IMR-90 (cell line): Measurements from ENCODE around the gene ATXN1. TPM values are rescaled to one million over a fixed set of nuclear protein-coding genes. Genes with fewer than 3 reads are reported as not detected.

Experiments used
- ATAC-seq: fragments of 200-7000 bp; cut with Tn5 transposase; 2 replicates; pipeline ENCODE4 v1.9.1; 2020; ENCODE audit warnings: low read depth, mild to moderate bottlenecking, moderate library complexity
- BruUV-seq: library from RNA; stranded (reverse); fragments of 400-500 nt; replicated peaks from 2 replicates; lab custom pipeline; 2021; lab: Mats Ljungman, UMichigan
- CTCF ChIA-PET: fragments of 300-600 bp; formaldehyde crosslinking; extraction: SDS; loops from one replicate; lab custom pipeline; 2021; ENCODE audit warnings: antibody characterized with exemption; lab: Yijun Ruan, JAX
- POLR2A ChIA-PET: fragments of 300-600 bp; sonication (Branson Sonifier 250); formaldehyde crosslinking; loops from one replicate; lab custom pipeline; 2022; ENCODE audit warnings: antibody characterized with exemption; ENCODE audit not compliant: unreplicated experiment; lab: Charles Lee
- DNase-seq: peaks from one replicate; pipeline ENCODE4 v3.0.0; 2013
- H2AFZ ChIP-seq: replicated peaks from 2 replicates; pipeline ENCODE3; 2013; ENCODE audit warnings: low read length, mild to moderate bottlenecking; ENCODE audit not compliant: poor library complexity
- H2AK5ac ChIP-seq: 2 replicates; pipeline ENCODE4 v1.6.1; 2013; ENCODE audit warnings: low read depth, low read length, inconsistent platforms
- H2AK9ac ChIP-seq: replicated peaks from 2 replicates; pipeline ENCODE3; 2013; ENCODE audit warnings: mild to moderate bottlenecking, low read depth, low read length, moderate library complexity; ENCODE audit not compliant: poor library complexity
- H2BK120ac ChIP-seq: 2 replicates; pipeline ENCODE4 v1.6.1; 2013; ENCODE audit warnings: low read depth, low read length, inconsistent platforms
- H2BK15ac ChIP-seq: 3 replicates; pipeline ENCODE4 v1.6.1; 2013; ENCODE audit warnings: low read depth, low read length, inconsistent platforms
- H2BK20ac ChIP-seq: 2 replicates; pipeline ENCODE4 v1.6.1; 2013; ENCODE audit warnings: low read depth, mild to moderate bottlenecking, inconsistent platforms, low read length, moderate library complexity
- H2BK5ac ChIP-seq: 2 replicates; pipeline ENCODE4 v1.6.1; 2013; ENCODE audit warnings: mild to moderate bottlenecking, low read depth, low read length, inconsistent platforms; ENCODE audit not compliant: poor library complexity, severe bottlenecking
- H3K14ac ChIP-seq: replicated peaks from 2 replicates; pipeline ENCODE4 v1.6.1; 2013; ENCODE audit warnings: low read depth, low read length, inconsistent platforms
- H3K18ac ChIP-seq: 2 replicates; pipeline ENCODE4 v1.6.1; 2013; ENCODE audit warnings: low read depth, low read length, control low read depth
- H3K23ac ChIP-seq: 2 replicates; pipeline ENCODE4 v1.6.1; 2013; ENCODE audit warnings: low read depth, low read length, inconsistent platforms
- H3K27ac ChIP-seq: 2 replicates; pipeline ENCODE4 v1.5.1; 2013; ENCODE audit warnings: mild to moderate bottlenecking, control low read depth, low read length; ENCODE audit not compliant: insufficient read depth
- H3K27me3 ChIP-seq: 2 replicates; pipeline ENCODE4 v1.6.1; 2013; ENCODE audit warnings: low read length; ENCODE audit not compliant: control insufficient read depth, insufficient read depth
- H3K36me3 ChIP-seq: 2 replicates; pipeline ENCODE4 v1.6.1; 2013; ENCODE audit warnings: low read length, mixed read lengths; ENCODE audit not compliant: control insufficient read depth, insufficient read depth
- H3K4ac ChIP-seq: 2 replicates; pipeline ENCODE4 v1.6.1; 2013; ENCODE audit warnings: low read depth, low read length, inconsistent platforms
- H3K4me1 ChIP-seq: 2 replicates; pipeline ENCODE4 v1.6.1; 2013; ENCODE audit warnings: low read length, mixed read lengths; ENCODE audit not compliant: control insufficient read depth, insufficient read depth
- H3K4me2 ChIP-seq: 2 replicates; pipeline ENCODE4 v1.6.1; 2013; ENCODE audit warnings: low read depth, mild to moderate bottlenecking, control low read depth, low read length, moderate library complexity
- H3K4me3 ChIP-seq: 2 replicates; pipeline ENCODE4 v1.5.1; 2013; ENCODE audit warnings: low read depth, mild to moderate bottlenecking, control low read depth, low read length, moderate library complexity; ENCODE audit not compliant: insufficient read depth
- H3K56ac ChIP-seq: 2 replicates; pipeline ENCODE4 v1.6.1; 2013; ENCODE audit warnings: low read length, inconsistent platforms; ENCODE audit not compliant: insufficient read depth; ENCODE audit errors: extremely low read depth
- H3K79me1 ChIP-seq, 2 experiments: 2 replicates each; pipeline ENCODE4 v1.6.1; 2013; ENCODE audit warnings: low read length in 2 of 2, inconsistent platforms in 1 of 2, low read depth in 1 of 2
- H3K9ac ChIP-seq: 2 replicates; pipeline ENCODE4 v1.6.1; 2013; ENCODE audit warnings: low read depth, low read length, control low read depth
- H3K9me1 ChIP-seq: 2 replicates; pipeline ENCODE4 v1.6.1; 2013; ENCODE audit warnings: low read length, inconsistent platforms; ENCODE audit not compliant: insufficient read depth
- H3K9me3 ChIP-seq: 2 replicates; pipeline ENCODE4 v1.6.1; 2013; ENCODE audit warnings: low read length; ENCODE audit not compliant: control insufficient read depth, insufficient read depth
- H4K20me1 ChIP-seq: 2 replicates; pipeline ENCODE4 v1.6.1; 2013; ENCODE audit warnings: low read length, inconsistent platforms; ENCODE audit not compliant: insufficient read depth
- H4K5ac ChIP-seq: 2 replicates; pipeline ENCODE4 v1.6.1; 2013; ENCODE audit warnings: mild to moderate bottlenecking, low read depth, low read length, control low read depth
- H4K8ac ChIP-seq, 2 experiments: 2 replicates each; pipeline ENCODE4 v1.6.1; 2013; ENCODE audit warnings: low read depth in 2 of 2, low read length in 2 of 2, control low read depth in 1 of 2, inconsistent platforms in 1 of 2
- H4K91ac ChIP-seq: 2 replicates; pipeline ENCODE4 v1.6.1; 2013; ENCODE audit warnings: low read depth, low read length, inconsistent platforms; ENCODE audit not compliant: insufficient read depth
- CHD1 ChIP-seq: IDR thresholded peaks from 2 replicates; pipeline ENCODE4 v1.6.1; 2012; ENCODE audit warnings: low read depth, low read length, improper control_type of control experiment
- FOS ChIP-seq: fragments of 150-350 bp; IDR thresholded peaks from 2 replicates; pipeline ENCODE4 v1.6.1; 2016; ENCODE audit warnings: low read depth, low read length
- MAFK ChIP-seq: IDR thresholded peaks from 2 replicates; pipeline ENCODE4 v1.6.1; 2012; ENCODE audit warnings: low read depth, low read length, improper control_type of control experiment
- NFE2L2 ChIP-seq: fragments of 150-350 bp; IDR thresholded peaks from 2 replicates; pipeline ENCODE4 v1.6.1; 2016; ENCODE audit warnings: low read depth, mild to moderate bottlenecking, low read length
- RFX5 ChIP-seq: IDR thresholded peaks from 2 replicates; pipeline ENCODE4 v1.8.0; 2012; ENCODE audit warnings: low read depth, mild to moderate bottlenecking, low read length, moderate library complexity
- SMC3 ChIP-seq: fragments of 150-350 bp; IDR thresholded peaks from 2 replicates; pipeline ENCODE4 v1.6.1; 2016; ENCODE audit warnings: low read depth, mild to moderate bottlenecking, antibody characterized with exemption, low read length, moderate library complexity
- WGBS, 2 experiments: methylation state at CpG; one replicate each; pipeline versions ENCODE4 v1.1.5 to v1.1.7; 2013; ENCODE audit warnings: missing lambda C conversion rate in 2 of 2; ENCODE audit not compliant: insufficient read length in 1 of 2; ENCODE audit errors: extremely low coverage in 2 of 2; 5-methylcytosine and 5-hydroxymethylcytosine counted together
- dilution Hi-C: fragments of 300-500 bp; cut with HindIII; formaldehyde crosslinking; loops from one replicate; pipeline ENCODE4 v1.14.3; 2018; ENCODE audit warnings: low sequenced_read_pairs; ENCODE audit not compliant: unreplicated experiment
- in situ Hi-C: fragments of 300-500 bp; cut with MboI; formaldehyde crosslinking; loops from 3 replicates; pipeline ENCODE4 v1.14.3; 2019; ENCODE audit warnings: low sequenced_read_pairs, inconsistent platforms, mixed read lengths
- intact Hi-C: fragments of 100-400 bp; cut with micrococcal nuclease; formaldehyde crosslinking; loops from 2 replicates; pipeline ENCODE4 v1.10.0; 2022
- polyA plus RNA-seq, 3 experiments: library from polyadenylated mRNA; depleted of rRNA; stranded (reverse); fragments of >200 nt; gene quantifications; 2 replicates each; pipeline ENCODE4 v1.2.3, GENCODE V29; 2012; ENCODE audit warnings: low replicate concordance in 1 of 3
- total RNA-seq: library from RNA; depleted of rRNA; stranded (reverse); fragments of >200 nt; gene quantifications from 2 replicates; pipeline ENCODE4 v1.2.3, GENCODE V29; 2012

The ATXN1 gene
- total and polyA plus RNA-seq, 2 of the 4 experiments (the other 2 are of a cell fraction) = 7.3 to 11.1 TPM

GRCh38 chr6:16583144-16583762, 178.0 kb downstream of the ATXN1 start:
- H4K91ac ChIP-seq = no peak overlapping the region
- H2BK20ac ChIP-seq = no peak overlapping the region
- no peak overlapping the region for H3K9ac ChIP-seq
- dilution Hi-C loops = no loop called here
- no peaks in the 10 kb centered on the region for H3K9me3 ChIP-seq
- WGBS, 2 experiments = 100% methylated on average over 3 of the region's 12 CpGs; no CpG with 5 or more reads in 1 of the 2 experiments
- no peak overlapping the region for H3K18ac ChIP-seq
- no peak overlapping the region for H4K5ac ChIP-seq
- H3K4ac ChIP-seq = no peak overlapping the region
- no TSS peak for BruUV-seq
- DNase-seq (no peak), ATAC-seq (no peak)
- no peak overlapping the region for H3K27ac ChIP-seq
- no peaks in the 10 kb centered on the region for H3K27me3 ChIP-seq
- in situ Hi-C loops = no loop called here
- H2AFZ ChIP-seq = no peak overlapping the region
- H3K4me1 ChIP-seq = peaks cover 3% of the 10 kb centered on the region
- H3K14ac ChIP-seq = no peak overlapping the region
- ChIA-PET CTCF (no interaction called here), POLR2A (no interaction called here)
- peaks cover 6% of the 10 kb centered on the region; the same call in 1 of the 2 replicates for H3K9me1 ChIP-seq
- H3K23ac ChIP-seq = no peak overlapping the region
- H3K36me3 ChIP-seq = peaks cover 20% of the 10 kb centered on the region
- H2BK15ac ChIP-seq = no peak overlapping the region
- no peak overlapping the region for H2BK120ac ChIP-seq
- intact Hi-C loops = no loop called here
- H3K4me2 ChIP-seq = no peak overlapping the region
- peaks cover 0 to under 1% of the 10 kb centered on the region in 2 experiments; a peak in 3 of 4 replicates for H3K79me1 ChIP-seq
- no peak overlapping the region for H4K8ac ChIP-seq
- no peaks in the 10 kb centered on the region for H4K20me1 ChIP-seq
- H3K56ac ChIP-seq = no peak overlapping the region
- H2AK9ac ChIP-seq = no peak overlapping the region
- no peak overlapping the region for H3K4me3 ChIP-seq
- no peak overlapping the region for H2BK5ac ChIP-seq
- H2AK5ac ChIP-seq = peak overlapping the region; percentile 35; the same call in 1 of the 2 replicates
- TF ChIP-seq NFE2L2 = no peak
- TF ChIP-seq RFX5 = no peak
- TF ChIP-seq SMC3 = no peak
- no peak for TF ChIP-seq CHD1
- no peak for TF ChIP-seq FOS
- TF ChIP-seq MAFK = no peak
